ENCODE results near the gene PURB. TPM values are rescaled to one million over a fixed set of nuclear protein-coding genes. Genes with fewer than 3 reads are reported as not detected.
"Not testable (repeated sequence)": the region's sequence is repeated elsewhere in the genome, so short reads cannot be mapped to it uniquely, and the experiment has no call there.

PURB gene
- total and polyA plus RNA-seq, 3 experiments from 2014 or later = 3.2 to 45.1 (median 45.0) TPM

DNA sequence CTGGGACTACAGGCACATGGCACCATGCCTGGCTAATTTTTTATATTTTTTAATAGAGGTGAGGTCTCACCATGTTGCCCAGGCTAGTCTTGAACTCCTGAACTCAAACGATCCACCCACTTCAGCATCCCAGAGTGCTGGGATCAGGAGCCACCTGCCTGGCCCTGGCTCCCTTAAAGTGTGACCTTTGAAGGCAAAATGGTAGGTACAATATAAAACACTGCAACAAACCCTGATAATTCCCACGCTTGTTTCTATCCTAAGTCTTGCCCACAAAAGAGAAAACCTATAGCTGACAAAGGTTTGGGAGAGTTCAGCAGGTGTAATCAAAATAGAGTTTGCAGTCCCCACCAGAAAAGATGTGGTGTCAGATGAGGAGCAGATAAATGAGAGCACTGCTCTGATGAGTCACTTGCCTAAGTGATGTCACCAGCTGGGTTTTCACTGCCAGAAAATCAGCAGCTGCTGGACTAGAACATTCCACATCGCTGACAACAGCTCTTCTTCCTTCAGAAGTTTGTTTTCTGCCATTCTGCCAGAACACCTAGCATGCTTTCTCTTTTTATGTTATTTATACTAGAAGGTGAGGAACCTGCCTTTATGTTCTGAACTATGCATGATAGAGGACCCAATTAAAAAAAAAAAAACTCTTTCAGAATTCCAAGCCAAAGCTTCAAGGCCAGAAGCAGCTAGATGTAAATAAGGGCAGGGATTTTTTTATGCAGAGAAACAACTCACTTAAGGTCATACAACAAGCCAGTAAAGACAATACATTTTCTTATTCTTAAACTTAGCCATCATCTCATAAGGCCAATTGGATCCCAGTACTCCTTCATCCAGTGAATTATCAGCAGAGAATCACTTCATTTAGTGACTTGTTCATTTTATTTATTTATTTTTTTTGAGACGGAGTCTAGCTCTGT is 18.0 kb downstream of the PURB start:
- no peaks in the 10 kb centered on the region for H3K36me3 Mint-ChIP-seq
- CTCF ChIA-PET = no interaction called here
- no peaks in the 10 kb centered on the region for H3K27me3 ChIP-seq (ENCODE audit: insufficient read depth, low read length, poor library complexity, severe bottlenecking)
- no peak overlapping the region for H3K27ac ChIP-seq (ENCODE audit: low read depth, low read length)
- no peaks in the 10 kb centered on the region for H3K4me1 ChIP-seq (ENCODE audit: insufficient read depth, low read length)
- no peaks in the 10 kb centered on the region for H3K9me3 Mint-ChIP-seq
- H3K4me1 Mint-ChIP-seq = peaks cover 0 to 3% (median 0%) of the 10 kb centered on the region in 3 donors
- DNase-seq = no peak
- no peaks in the 10 kb centered on the region for H3K9me3 ChIP-seq (ENCODE audit: low read length)
- H3K27ac Mint-ChIP-seq = no peak overlapping the region
- no peak overlapping the region for H3K4me3 Mint-ChIP-seq
- POLR2A ChIA-PET = no interaction called here
- no peak overlapping the region for H3K4me3 ChIP-seq (ENCODE audit: low read length)
- peaks cover 0 to 6% of the 10 kb centered on the region in 2 donors for H3K27me3 Mint-ChIP-seq
- H3K36me3 ChIP-seq (ENCODE audit: insufficient read depth, low read length) = no peaks in the 10 kb centered on the region

GRCh38 chr7:44861949-44862348 is 23.4 kb downstream of the PURB start:
- H3K9me3 ChIP-seq (ENCODE audit: low read length); H3K4me3 Mint-ChIP-seq; H3K36me3 Mint-ChIP-seq; H3K27ac Mint-ChIP-seq; H3K4me3 ChIP-seq (ENCODE audit: low read length); H3K9me3 Mint-ChIP-seq; H3K4me1 ChIP-seq (ENCODE audit: insufficient read depth, low read length); H3K4me1 Mint-ChIP-seq; H3K36me3 ChIP-seq (ENCODE audit: insufficient read depth, low read length); POLR2A ChIA-PET; H3K27ac ChIP-seq (ENCODE audit: low read depth, low read length); H3K27me3 ChIP-seq (ENCODE audit: insufficient read depth, low read length, poor library complexity, severe bottlenecking); DNase-seq: not testable (repeated sequence)
- CTCF ChIA-PET = interaction anchor here (1.7 kb wide), 1 partner anchor 274 kb away, joined by 4 read pairs; no protein-coding TSS in a partner anchor
- H3K27me3 Mint-ChIP-seq = peaks cover 0 to 12% of the 10 kb centered on the region in 2 donors

DNA sequence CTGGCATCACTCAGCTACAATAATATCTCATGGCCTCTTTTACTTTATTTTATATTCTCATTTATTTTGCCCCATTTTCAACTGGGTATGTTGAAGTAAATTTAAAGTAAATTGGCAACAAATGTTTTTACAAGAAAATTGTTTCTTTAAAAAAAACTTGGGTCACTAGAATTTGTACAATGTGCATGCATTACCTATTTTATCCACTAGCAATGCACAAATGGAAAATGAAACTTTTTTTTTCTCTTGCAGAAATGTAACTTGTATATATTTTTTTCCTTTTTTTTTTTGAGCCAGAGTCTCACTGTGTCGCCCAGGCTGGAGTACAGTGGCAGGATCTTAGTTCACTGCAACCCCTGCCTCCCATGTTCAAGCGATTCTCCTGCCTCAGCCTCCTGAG is 27.2 kb downstream of the PURB start:
- CTCF ChIA-PET = interaction anchor here (1.4 to 6.4 kb wide), 9 partner anchors 11 to 278 kb away, joined by 3 to 60 read pairs (median 25); partner anchors contain the start of genes H2AZ2 and PURB
- DNase-seq = no peak
- peaks cover 3 to 6% (median 5%) of the 10 kb centered on the region in 3 donors for H3K4me1 Mint-ChIP-seq
- no peak overlapping the region for H3K27ac ChIP-seq (ENCODE audit: low read depth, low read length)
- no peaks in the 10 kb centered on the region for H3K9me3 Mint-ChIP-seq
- no peak overlapping the region for H3K27ac Mint-ChIP-seq
- H3K27me3 Mint-ChIP-seq = peaks cover 0 to 12% of the 10 kb centered on the region in 2 donors
- no peaks in the 10 kb centered on the region for H3K36me3 ChIP-seq (ENCODE audit: insufficient read depth, low read length)
- H3K36me3 Mint-ChIP-seq = no peaks in the 10 kb centered on the region
- no peak overlapping the region for H3K4me3 Mint-ChIP-seq
- H3K4me1 ChIP-seq (ENCODE audit: insufficient read depth, low read length) = no peaks in the 10 kb centered on the region
- no peaks in the 10 kb centered on the region for H3K27me3 ChIP-seq (ENCODE audit: insufficient read depth, low read length, poor library complexity, severe bottlenecking)
- POLR2A ChIA-PET = no interaction called here
- no peak overlapping the region for H3K4me3 ChIP-seq (ENCODE audit: low read length)
- H3K9me3 ChIP-seq (ENCODE audit: low read length) = no peaks in the 10 kb centered on the region

- H3K27me3 ChIP-seq (ENCODE audit: insufficient read depth, low read length, poor library complexity, severe bottlenecking) = no peaks in the 10 kb centered on the region
- CTCF ChIA-PET = interaction anchor here (0.8 to 6.4 kb wide), 7 partner anchors 27 to 289 kb away, joined by 3 to 60 read pairs (median 3); partner anchors contain the start of gene TMED4
- H3K9me3 Mint-ChIP-seq = no peaks in the 10 kb centered on the region
- no peak for DNase-seq
- no peak overlapping the region for H3K4me3 ChIP-seq (ENCODE audit: low read length)
- no peak overlapping the region for H3K4me3 Mint-ChIP-seq
- peaks cover 3 to 6% (median 5%) of the 10 kb centered on the region in 3 donors for H3K4me1 Mint-ChIP-seq
- no peaks in the 10 kb centered on the region for H3K36me3 Mint-ChIP-seq
- H3K36me3 ChIP-seq (ENCODE audit: insufficient read depth, low read length) = no peaks in the 10 kb centered on the region
- POLR2A ChIA-PET = no interaction called here
- H3K9me3 ChIP-seq (ENCODE audit: low read length) = no peaks in the 10 kb centered on the region
- H3K27me3 Mint-ChIP-seq = no peaks in the 10 kb centered on the region
- H3K27ac Mint-ChIP-seq = no peak overlapping the region
- no peak overlapping the region for H3K27ac ChIP-seq (ENCODE audit: low read depth, low read length)
- H3K4me1 ChIP-seq (ENCODE audit: insufficient read depth, low read length) = no peaks in the 10 kb centered on the region
Measured at GRCh38 chr7:44854644-44855364, 30.5 kb downstream of the PURB start.

DNA sequence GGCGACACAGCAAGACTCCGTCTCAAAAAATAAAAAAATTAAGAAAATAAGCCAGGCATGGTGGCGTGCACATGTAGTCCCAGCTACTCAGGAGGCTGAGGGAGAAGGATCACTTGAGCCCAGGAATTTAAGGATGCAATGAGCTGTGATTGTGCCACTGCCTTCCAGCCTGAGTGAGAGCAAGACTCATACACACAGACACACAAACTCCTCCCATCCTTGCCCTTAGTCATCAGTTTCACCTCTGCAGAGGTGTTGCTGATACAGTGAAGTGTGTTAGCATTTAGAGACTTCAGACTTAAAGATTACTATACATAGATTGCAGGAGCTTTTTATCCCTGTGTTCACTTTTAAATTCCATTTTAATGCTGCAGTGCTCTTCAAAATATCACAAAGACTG is 31.9 kb downstream of the PURB start:
- DNase-seq = no peak
- Mint-ChIP-seq H3K4me3 (no peak overlapping the region), H3K27me3 (no peaks in the 10 kb centered on the region), H3K36me3 (no peaks in the 10 kb centered on the region), H3K27ac (no peak overlapping the region), H3K9me3 (no peaks in the 10 kb centered on the region), H3K4me1 (peaks cover 4 to 6% (median 5%) of the 10 kb centered on the region in 3 donors)
- Histone ChIP-seq H3K4me1 (ENCODE audit: insufficient read depth, low read length) (peaks cover 7% of the 10 kb centered on the region), H3K27ac (ENCODE audit: low read depth, low read length) (no peak overlapping the region), H3K36me3 (ENCODE audit: insufficient read depth, low read length) (no peaks in the 10 kb centered on the region), H3K4me3 (ENCODE audit: low read length) (no peak overlapping the region), H3K27me3 (ENCODE audit: insufficient read depth, low read length, poor library complexity, severe bottlenecking) (no peaks in the 10 kb centered on the region), H3K9me3 (ENCODE audit: low read length) (no peaks in the 10 kb centered on the region)
- CTCF ChIA-PET = interaction anchor here (1.5 kb wide), 1 partner anchor 67 kb away, joined by 4 read pairs; no protein-coding TSS in a partner anchor
- POLR2A ChIA-PET = interaction anchor here (1.1 kb wide), 1 partner anchor 31 kb away, joined by 3 read pairs; no protein-coding TSS in a partner anchor

GRCh38 chr7:44852590-44852989 is 32.7 kb downstream of the PURB start:
- H3K36me3 ChIP-seq (ENCODE audit: insufficient read depth, low read length) = no peaks in the 10 kb centered on the region
- Mint-ChIP-seq H3K9me3 (no peaks in the 10 kb centered on the region), H3K36me3 (peaks cover 0 to 3% (median 0%) of the 10 kb centered on the region in 3 donors), H3K4me3 (no peak overlapping the region), H3K4me1 (peaks cover 5 to 8% (median 6%) of the 10 kb centered on the region in 3 donors), H3K27me3 (peaks cover 0 to 3% of the 10 kb centered on the region in 2 donors), H3K27ac (no peak overlapping the region)
- no peak overlapping the region for H3K27ac ChIP-seq (ENCODE audit: low read depth, low read length)
- H3K9me3 ChIP-seq (ENCODE audit: low read length) = no peaks in the 10 kb centered on the region
- peaks cover 7% of the 10 kb centered on the region for H3K4me1 ChIP-seq (ENCODE audit: insufficient read depth, low read length)
- DNase-seq = no peak
- H3K27me3 ChIP-seq (ENCODE audit: insufficient read depth, low read length, poor library complexity, severe bottlenecking) = no peaks in the 10 kb centered on the region
- CTCF ChIA-PET = interaction anchor here (1.5 to 1.7 kb wide), 2 partner anchors 67 to 70 kb away, joined by 4 to 5 read pairs; no protein-coding TSS in a partner anchor
- POLR2A ChIA-PET = interaction anchor here (1.1 kb wide), 1 partner anchor 32 kb away, joined by 3 read pairs; no protein-coding TSS in a partner anchor
- no peak overlapping the region for H3K4me3 ChIP-seq (ENCODE audit: low read length)

DNA sequence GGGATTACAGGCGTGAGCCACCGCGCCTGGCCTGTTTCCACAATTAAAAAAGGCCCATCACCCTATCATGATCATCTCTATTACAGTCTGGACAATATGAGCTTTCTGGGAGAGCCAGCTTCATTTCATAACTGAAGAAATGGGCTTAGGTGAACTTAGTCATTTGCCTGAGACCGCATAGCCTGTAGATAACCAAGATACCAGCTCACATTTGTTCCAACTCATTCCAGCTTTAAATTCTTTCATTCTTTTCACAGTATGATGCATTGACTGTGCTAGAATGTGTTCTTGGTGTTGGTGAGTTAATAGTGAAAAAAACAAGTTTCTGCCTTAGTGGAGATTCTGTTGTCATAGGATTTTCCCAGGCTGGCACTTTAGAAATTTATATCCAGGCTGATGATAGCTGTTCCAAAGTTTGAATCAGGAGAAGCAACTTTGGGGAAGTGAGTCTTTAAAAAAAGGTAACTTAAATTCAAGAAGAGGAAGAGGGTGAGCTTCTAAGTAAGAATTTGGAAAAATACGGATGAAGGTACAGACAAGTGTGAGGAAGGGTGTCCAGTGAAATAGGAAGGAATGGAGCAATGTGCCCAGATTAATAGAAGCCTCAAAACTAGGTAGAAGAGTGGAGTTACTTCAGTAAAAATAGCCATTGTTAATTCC is 35.3 kb downstream of the PURB start:
- Histone ChIP-seq H3K4me3 (ENCODE audit: low read length) (no peak overlapping the region), H3K9me3 (ENCODE audit: low read length) (no peaks in the 10 kb centered on the region), H3K27me3 (ENCODE audit: insufficient read depth, low read length, poor library complexity, severe bottlenecking) (no peaks in the 10 kb centered on the region), H3K36me3 (ENCODE audit: insufficient read depth, low read length) (no peaks in the 10 kb centered on the region), H3K27ac (ENCODE audit: low read depth, low read length) (no peak overlapping the region), H3K4me1 (ENCODE audit: insufficient read depth, low read length) (peaks cover 20% of the 10 kb centered on the region)
- peaks cover 0 to 2% (median 0%) of the 10 kb centered on the region in 5 donors for H3K9me3 Mint-ChIP-seq
- peaks cover 0 to 11% of the 10 kb centered on the region in 2 donors for H3K27me3 Mint-ChIP-seq
- DNase-seq = no peak
- ChIA-PET CTCF (interaction anchor here (0.8 to 1.0 kb wide), 3 partner anchors 10 to 36 kb away, joined by 3 read pairs; no protein-coding TSS in a partner anchor), POLR2A (interaction anchor here (0.7 to 4.7 kb wide), 3 partner anchors 35 to 268 kb away, joined by 5 to 40 read pairs (median 34); partner anchors contain the start of genes PURB and TMED4)
- H3K4me1 Mint-ChIP-seq = peaks cover 19 to 23% (median 21%) of the 10 kb centered on the region in 3 donors
- peak overlapping the region in 6 of 7 donors; percentile 50 to 97 (median 74) for H3K4me3 Mint-ChIP-seq
- H3K36me3 Mint-ChIP-seq = peaks cover 0 to 15% (median 0%) of the 10 kb centered on the region in 3 donors
- peak overlapping the region in 5 of 8 donors; percentile 6 to 96 (median 55) for H3K27ac Mint-ChIP-seq

Data from CD8-positive, alpha-beta memory T cell (primary cell).